DND-41 (cell line): ENCODE measurements around the gene ZNF484.
"Not testable (repeated sequence)": the region's sequence is repeated elsewhere in the genome, so short reads cannot be mapped to it uniquely, and the experiment has no call there.

Source experiments
- ATAC-seq: fragments of 200-7000 bp; cut with Tn5 transposase; 3 replicates; pipeline ENCODE4 v1.9.1; 2021; ENCODE audit warnings: low read depth; ENCODE audit not compliant: insufficient read depth
- DNase-seq: peaks from one replicate; pipeline ENCODE4 v3.0.0-alpha.2; 2020
- H2AFZ ChIP-seq: 2 replicates; pipeline ENCODE4 v1.6.0; 2012; ENCODE audit warnings: low read depth, low read length
- H3K27ac ChIP-seq: 2 replicates; pipeline ENCODE4 v1.5.1; 2012; ENCODE audit warnings: low read length, inconsistent platforms
- H3K27me3 ChIP-seq: fragments of 200-600 bp; sonication (generic); 2 replicates; pipeline ENCODE4 v1.6.0; 2012; ENCODE audit warnings: low read length, mild to moderate bottlenecking, inconsistent platforms; ENCODE audit not compliant: insufficient read depth, poor library complexity
- H3K36me3 ChIP-seq: 2 replicates; pipeline ENCODE4 v1.5.1; 2012; ENCODE audit warnings: low read length, inconsistent platforms; ENCODE audit not compliant: insufficient read depth
- H3K4me1 ChIP-seq: 2 replicates; pipeline ENCODE4 v1.5.1; 2012; ENCODE audit warnings: mild to moderate bottlenecking, low read length; ENCODE audit not compliant: insufficient read depth
- H3K4me2 ChIP-seq: 2 replicates; pipeline ENCODE4 v1.6.0; 2012; ENCODE audit warnings: mild to moderate bottlenecking, moderate library complexity, low read length, inconsistent platforms; ENCODE audit not compliant: insufficient read depth
- H3K4me3 ChIP-seq, 2 experiments: fragments of 200-600 bp in 1 of 2; shearing (Covaris generic) in 1 of 2; 2 replicates each; pipeline ENCODE4 v1.5.1; 2012 to 2016; ENCODE audit warnings: inconsistent platforms in 2 of 2, low read length in 2 of 2, mild to moderate bottlenecking in 2 of 2, low read depth in 1 of 2, moderate library complexity in 1 of 2
- H3K79me2 ChIP-seq: 2 replicates; pipeline ENCODE4 v1.6.0; 2012; ENCODE audit warnings: low read length, inconsistent platforms; ENCODE audit not compliant: insufficient read depth
- H3K9ac ChIP-seq: 2 replicates; pipeline ENCODE4 v1.6.0; 2012; ENCODE audit warnings: low read depth, mild to moderate bottlenecking, inconsistent platforms, low read length, moderate library complexity
- H3K9me3 ChIP-seq: 2 replicates; pipeline ENCODE4 v1.5.1; 2012; ENCODE audit warnings: low read length, moderate library complexity, mild to moderate bottlenecking, inconsistent platforms; ENCODE audit not compliant: insufficient read depth, severe bottlenecking
- H4K20me1 ChIP-seq: 2 replicates; pipeline ENCODE4 v1.6.0; 2012; ENCODE audit warnings: low read length; ENCODE audit not compliant: insufficient read depth
- EZH2 ChIP-seq: IDR thresholded peaks from 3 replicates; pipeline ENCODE4 v1.6.1; 2012; ENCODE audit warnings: borderline replicate concordance, low read depth, mild to moderate bottlenecking, moderate library complexity, low read length, inconsistent platforms; ENCODE audit not compliant: severe bottlenecking
- TF ChIP-seq, protein P1 (sequence below): IDR thresholded peaks from 2 replicates; pipeline ENCODE4 v1.5.1; 2012; ENCODE audit warnings: borderline replicate concordance, low read length, moderate library complexity, mild to moderate bottlenecking; ENCODE audit not compliant: poor library complexity, severe bottlenecking; ENCODE audit errors: extremely low read depth

Gene ZNF484

DNA sequence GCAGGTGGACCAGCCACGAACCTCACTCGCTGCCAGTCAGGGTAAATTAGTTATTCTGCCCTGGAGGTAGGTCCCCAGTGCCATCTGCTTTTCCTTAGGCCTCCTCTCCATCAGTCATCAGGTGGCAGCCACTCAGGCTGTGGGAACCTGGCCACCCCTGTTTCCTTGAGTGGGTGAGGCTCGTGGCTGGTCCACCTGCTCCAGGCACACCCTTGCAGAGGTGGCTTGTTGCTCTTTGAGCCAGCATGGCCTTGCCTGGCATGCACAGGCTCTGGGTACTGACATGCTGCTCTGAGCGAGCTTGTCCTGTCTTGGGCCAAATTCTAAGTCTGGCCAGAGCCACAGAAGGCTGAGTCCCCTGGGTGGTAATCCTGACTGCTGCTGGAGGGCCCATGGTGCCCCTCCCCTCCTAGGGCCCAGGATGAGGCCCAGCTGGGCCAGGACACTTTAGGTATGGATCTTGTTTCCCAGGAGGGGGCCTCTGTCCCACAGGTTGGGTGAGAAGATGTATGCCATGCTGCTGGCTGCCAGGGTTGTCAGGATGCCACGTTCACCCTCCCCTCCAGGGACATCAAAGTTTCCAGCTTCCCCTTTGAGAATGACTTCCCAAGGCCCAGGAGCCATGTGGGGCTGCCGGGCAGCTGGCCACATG, 17.0 kb upstream of the ZNF484 start:
- no peak for DNase-seq
- no peak overlapping the region for H2AFZ ChIP-seq
- no peak overlapping the region for H3K4me2 ChIP-seq
- H3K9ac ChIP-seq, result no peak overlapping the region
- no peak overlapping the region for H3K4me3 ChIP-seq
- TF ChIP-seq, protein P1, sequence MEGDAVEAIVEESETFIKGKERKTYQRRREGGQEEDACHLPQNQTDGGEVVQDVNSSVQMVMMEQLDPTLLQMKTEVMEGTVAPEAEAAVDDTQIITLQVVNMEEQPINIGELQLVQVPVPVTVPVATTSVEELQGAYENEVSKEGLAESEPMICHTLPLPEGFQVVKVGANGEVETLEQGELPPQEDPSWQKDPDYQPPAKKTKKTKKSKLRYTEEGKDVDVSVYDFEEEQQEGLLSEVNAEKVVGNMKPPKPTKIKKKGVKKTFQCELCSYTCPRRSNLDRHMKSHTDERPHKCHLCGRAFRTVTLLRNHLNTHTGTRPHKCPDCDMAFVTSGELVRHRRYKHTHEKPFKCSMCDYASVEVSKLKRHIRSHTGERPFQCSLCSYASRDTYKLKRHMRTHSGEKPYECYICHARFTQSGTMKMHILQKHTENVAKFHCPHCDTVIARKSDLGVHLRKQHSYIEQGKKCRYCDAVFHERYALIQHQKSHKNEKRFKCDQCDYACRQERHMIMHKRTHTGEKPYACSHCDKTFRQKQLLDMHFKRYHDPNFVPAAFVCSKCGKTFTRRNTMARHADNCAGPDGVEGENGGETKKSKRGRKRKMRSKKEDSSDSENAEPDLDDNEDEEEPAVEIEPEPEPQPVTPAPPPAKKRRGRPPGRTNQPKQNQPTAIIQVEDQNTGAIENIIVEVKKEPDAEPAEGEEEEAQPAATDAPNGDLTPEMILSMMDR, result no peak
- TF ChIP-seq EZH2, result no peak
- H3K79me2 ChIP-seq, result no peaks in the 10 kb centered on the region
- no peak overlapping the region for H3K27ac ChIP-seq
- H4K20me1 ChIP-seq, result no peaks in the 10 kb centered on the region
- H3K4me1 ChIP-seq, result no peaks in the 10 kb centered on the region
- no peaks in the 10 kb centered on the region for H3K27me3 ChIP-seq
- no peak for ATAC-seq
- H3K36me3 ChIP-seq, result no peaks in the 10 kb centered on the region
- no peaks in the 10 kb centered on the region for H3K9me3 ChIP-seq

DNA sequence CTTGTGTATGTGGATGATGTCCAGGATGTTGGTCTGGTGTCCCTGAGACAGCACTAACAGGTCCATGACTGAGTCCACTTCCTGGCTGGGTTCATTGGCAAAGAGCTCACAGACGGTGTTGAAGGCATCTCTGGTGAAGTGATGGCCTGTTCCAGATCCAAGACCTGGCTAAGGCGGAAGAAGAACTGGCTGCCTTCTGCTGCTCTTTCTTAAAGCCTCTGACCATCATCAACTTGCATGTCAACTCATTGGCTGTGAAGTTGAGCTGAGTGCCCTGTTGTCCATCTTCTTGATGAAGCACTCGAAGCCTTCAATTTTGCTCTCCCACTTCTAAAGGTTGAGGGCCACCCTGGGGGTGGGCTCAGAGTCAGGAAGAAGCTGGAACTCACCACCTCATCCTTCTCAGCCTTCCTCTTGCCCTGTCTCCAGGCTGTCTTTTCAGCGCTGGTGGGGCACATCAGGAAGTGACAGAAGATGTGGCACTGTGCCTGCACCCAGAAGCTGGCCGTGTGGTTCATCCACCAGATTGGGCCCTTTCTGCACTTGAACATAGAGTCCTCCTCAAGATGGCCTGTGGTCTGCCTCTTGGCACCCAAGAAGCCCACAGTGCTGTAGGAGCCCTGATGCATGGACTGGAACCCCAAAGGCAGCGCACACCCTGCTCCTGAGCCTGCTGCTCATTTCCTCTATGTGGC, 16.2 kb upstream of the ZNF484 start:
- H3K9me3 ChIP-seq, H2AFZ ChIP-seq, DNase-seq, H3K36me3 ChIP-seq, H3K27ac ChIP-seq, H3K79me2 ChIP-seq, H3K27me3 ChIP-seq, H3K9ac ChIP-seq, ATAC-seq, H3K4me3 ChIP-seq, H4K20me1 ChIP-seq, H3K4me2 ChIP-seq, H3K4me1 ChIP-seq: not testable (repeated sequence)

DNA sequence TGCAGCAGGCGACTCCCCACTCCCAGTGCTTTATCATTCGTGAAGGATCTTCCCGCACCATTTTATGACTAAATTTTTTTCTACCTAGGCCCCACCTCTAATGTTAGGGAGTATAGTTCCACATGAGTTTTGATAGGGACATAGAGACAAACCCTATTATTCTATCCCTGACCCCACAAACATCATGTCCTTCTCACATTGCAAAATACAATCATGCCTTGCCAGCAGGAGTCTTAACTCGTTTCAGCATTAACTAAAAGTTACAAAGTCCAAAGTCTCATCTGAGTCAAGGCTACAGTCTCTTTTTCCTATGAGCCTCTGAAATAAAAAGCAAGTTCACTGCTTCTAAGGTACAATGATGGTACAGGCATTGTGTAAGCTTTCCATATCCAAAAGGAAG, 14.4 kb upstream of the ZNF484 start:
- not testable (repeated sequence) for H3K27ac ChIP-seq, H3K36me3 ChIP-seq, DNase-seq, ATAC-seq, H3K9me3 ChIP-seq, H3K27me3 ChIP-seq, H2AFZ ChIP-seq, H3K4me2 ChIP-seq, H3K4me3 ChIP-seq, H4K20me1 ChIP-seq, H3K79me2 ChIP-seq, H3K9ac ChIP-seq
- H3K4me1 ChIP-seq, result peaks cover 11% of the 10 kb centered on the region

DNA sequence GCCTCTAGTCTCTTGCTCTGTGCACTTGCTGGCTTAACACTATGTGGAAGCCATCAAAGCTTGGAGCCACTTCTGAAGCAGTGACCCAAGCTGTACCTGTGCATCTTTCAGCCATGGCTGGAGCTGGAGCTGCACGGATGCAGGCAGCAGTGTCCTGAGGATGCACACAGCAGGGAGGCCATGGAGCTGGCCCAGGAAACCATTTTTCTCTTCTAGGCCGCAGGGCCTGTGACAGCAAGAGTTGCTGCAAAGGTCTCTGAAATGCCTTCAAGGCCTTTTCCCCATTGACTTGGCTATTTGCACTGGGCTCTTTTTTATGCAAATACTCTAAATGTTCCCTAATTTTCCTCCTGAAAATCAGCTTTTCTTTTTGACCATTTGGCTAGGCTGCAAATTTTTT, 12.9 kb upstream of the ZNF484 start:
- H3K9me3 ChIP-seq, result no peaks in the 10 kb centered on the region
- no peak overlapping the region for H3K27ac ChIP-seq
- H3K9ac ChIP-seq, result no peak overlapping the region
- H3K36me3 ChIP-seq, result no peaks in the 10 kb centered on the region
- H2AFZ ChIP-seq, result no peak overlapping the region
- H3K79me2 ChIP-seq, result no peaks in the 10 kb centered on the region
- H3K4me3 ChIP-seq, result no peak overlapping the region
- TF ChIP-seq EZH2, result no peak
- TF ChIP-seq, protein P1, result no peak
- peaks cover 23% of the 10 kb centered on the region for H3K4me1 ChIP-seq
- ATAC-seq (no peak), DNase-seq (no peak)
- no peak overlapping the region for H3K4me2 ChIP-seq
- no peaks in the 10 kb centered on the region for H4K20me1 ChIP-seq
- H3K27me3 ChIP-seq, result peaks cover 3% of the 10 kb centered on the region
